ENCODE measurements around the gene GFRA3.
A peak's percentile ranks its signal among the peaks of the same experiment; 100 is the strongest.

DNA sequence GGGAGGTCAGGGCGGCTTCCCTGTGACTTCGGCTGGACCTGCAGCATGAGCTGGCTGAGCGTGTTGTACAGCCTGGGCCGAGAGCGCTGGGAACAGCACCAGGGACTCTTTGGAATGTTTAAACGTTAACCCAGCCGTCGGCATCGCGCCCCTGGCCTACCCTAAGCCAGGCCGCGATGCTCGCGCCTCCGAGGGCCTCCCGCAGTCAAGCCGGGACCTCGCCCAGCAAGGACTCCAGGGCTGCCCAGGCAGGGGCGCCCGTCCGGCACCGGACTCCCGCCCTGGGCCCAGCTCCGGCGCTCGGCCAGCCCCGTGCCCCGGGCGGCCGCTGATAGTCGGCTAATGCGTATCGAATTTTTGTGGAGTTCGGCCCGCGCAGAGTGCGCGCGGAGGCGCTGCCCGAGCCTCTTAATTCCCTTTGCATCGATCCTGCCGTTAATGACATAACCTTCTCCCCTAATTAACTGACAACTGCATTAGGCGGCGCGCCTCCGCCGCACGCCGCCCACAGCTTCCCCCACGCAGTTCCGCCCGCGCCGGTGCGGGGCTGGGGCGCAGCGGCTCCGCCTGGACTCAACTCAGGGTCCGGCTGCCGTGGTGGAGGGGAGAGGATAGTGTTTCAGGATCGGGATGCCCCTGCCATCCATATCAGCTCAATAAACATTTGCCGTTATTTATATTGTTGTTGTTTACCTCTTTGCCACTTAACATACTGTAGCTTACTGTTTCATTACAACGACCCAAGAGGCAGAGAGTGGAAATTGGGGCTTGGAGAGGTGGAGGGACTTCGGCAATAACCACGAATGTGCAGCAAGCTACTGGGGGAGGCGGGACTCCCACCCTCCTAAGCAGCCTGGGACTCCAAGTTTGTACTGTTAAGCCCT is 32.5 kb downstream of the GFRA3 start:
- peak; percentile 15; the same call in 1 of the 2 replicates for TF ChIP-seq YY1 (IDR thresholded peaks at IDR 0.05; ENCODE audit: low read depth)
- no peak for TF ChIP-seq EP300 (IDR thresholded peaks at IDR 0.05; ENCODE audit: borderline replicate concordance)
- TF ChIP-seq TCF12 (IDR thresholded peaks at IDR 0.05; ENCODE audit: low read depth) = no peak

Measured in Ishikawa (cell line).